HCT116 (cell line): ENCODE measurements around the gene GPLD1. TPM values are rescaled to one million over a fixed set of nuclear protein-coding genes. Genes with fewer than 3 reads are reported as not detected.

ENCODE experiments used
- ATAC-seq: fragments of 200-7000 bp; cut with Tn5 transposase; 2 replicates; pipeline ENCODE4 v1.9.1; 2020; ENCODE audit warnings: mild to moderate bottlenecking, moderate library complexity
- BruUV-seq: library from RNA; stranded (reverse); fragments of 400-500 nt; replicated peaks from 2 replicates; lab custom pipeline; 2021; lab: Mats Ljungman, UMichigan
- CTCF ChIA-PET: fragments of 300-600 bp; sonication (Branson Sonifier 250); formaldehyde crosslinking; loops from one replicate; lab custom pipeline; 2021; ENCODE audit warnings: antibody characterized with exemption; lab: Charles Lee
- POLR2A ChIA-PET: fragments of 300-600, 350-600 bp; sonication (Branson Sonifier 250); formaldehyde crosslinking; loops from one replicate; lab custom pipeline; 2021; ENCODE audit warnings: antibody characterized with exemption; lab: Charles Lee
- RAD21 ChIA-PET, 2 experiments: fragments of 300-600 bp; sonication (Branson Sonifier 250); formaldehyde crosslinking; loops; one replicate each; lab custom pipeline; 2023; ENCODE audit warnings: low total read pairs in 2 of 2; ENCODE audit not compliant: uncharacterized antibody in 2 of 2, unreplicated experiment in 2 of 2, low non-redundant PET in 1 of 2; lab: Charles Lee
- DNase-seq: peaks from one replicate; pipeline ENCODE4 v3.0.0-alpha.2; 2010; ENCODE audit warnings: low read depth, low spot score
- H2AFZ ChIP-seq: fragments of 200-600 bp; shearing (Covaris generic), sonication (generic); 2 replicates; pipeline ENCODE4 v1.6.1; 2017; ENCODE audit warnings: low read depth, mixed run types, mixed read lengths, antibody characterized with exemption, low read length; ENCODE audit not compliant: poor library complexity, severe bottlenecking
- H3K27ac ChIP-seq: 2 replicates; pipeline ENCODE4 v1.5.1; 2012; ENCODE audit warnings: low read depth, low read length
- H3K27me3 ChIP-seq: fragments of 200-600 bp; sonication (generic); 2 replicates; pipeline ENCODE4 v1.6.1; 2016; ENCODE audit warnings: mixed run types, low read length, mixed read lengths; ENCODE audit not compliant: insufficient read depth
- H3K36me3 ChIP-seq, 2 experiments: fragments of 200-500 bp in 1 of 2; fragments of 200-600 bp in 1 of 2; sonication (Bioruptor generic) in 1 of 2; sonication (generic) in 1 of 2; 2 replicates each; pipeline versions ENCODE4 v1.5.1 to v1.6.1; 2014 to 2016; ENCODE audit warnings: low read length in 2 of 2, inconsistent platforms in 1 of 2, mixed read lengths in 1 of 2, mixed run types in 1 of 2; ENCODE audit not compliant: insufficient read depth in 2 of 2, control insufficient read depth in 1 of 2
- H3K4me1 ChIP-seq, 2 experiments: fragments of 200-600 bp in 1 of 2; sonication (generic) in 1 of 2; 2 replicates each; pipeline versions ENCODE4 v1.5.1 to v1.6.1; 2012 to 2017; ENCODE audit warnings: low read length in 2 of 2, inconsistent platforms in 1 of 2, mild to moderate bottlenecking in 1 of 2, mixed read lengths in 1 of 2, mixed run types in 1 of 2, moderate library complexity in 1 of 2; ENCODE audit not compliant: insufficient read depth in 2 of 2, control insufficient read depth in 1 of 2
- H3K4me2 ChIP-seq: fragments of 200-600 bp; sonication (generic); 2 replicates; pipeline ENCODE4 v1.6.1; 2017; ENCODE audit warnings: mixed run types, low read length, mixed read lengths
- H3K4me3 ChIP-seq, 2 experiments: fragments of 200-600 bp in 1 of 2; sonication (generic) in 1 of 2; replicated peaks in 1 of 2; 2 replicates each; pipeline ENCODE4 v1.5.1; 2011 to 2016; ENCODE audit warnings: low read length in 2 of 2, control low read depth in 1 of 2, low read depth in 1 of 2, mild to moderate bottlenecking in 1 of 2, mixed read lengths in 1 of 2, mixed run types in 1 of 2
- H3K79me2 ChIP-seq: fragments of 200-600 bp; sonication (generic); 2 replicates; pipeline ENCODE4 v1.6.1; 2017; ENCODE audit warnings: mild to moderate bottlenecking, mixed run types, low read length, moderate library complexity, mixed read lengths; ENCODE audit not compliant: insufficient read depth
- H3K9ac ChIP-seq: fragments of 200-600 bp; sonication (generic); 2 replicates; pipeline ENCODE4 v1.6.1; 2016; ENCODE audit warnings: low read length, mixed read lengths
- H3K9me2 ChIP-seq: fragments of 200-600 bp; sonication (generic), shearing (Covaris generic); 2 replicates; pipeline ENCODE4 v1.6.1; 2017; ENCODE audit warnings: mixed run types, mild to moderate bottlenecking, moderate library complexity; ENCODE audit not compliant: insufficient read depth
- H3K9me3 ChIP-seq, 2 experiments: fragments of 200-500 bp in 1 of 2; fragments of 200-600 bp in 1 of 2; sonication (Bioruptor generic) in 1 of 2; sonication (generic) in 1 of 2; 2 replicates each; pipeline ENCODE4 v1.6.1; 2014 to 2017; ENCODE audit warnings: low read length in 2 of 2, mixed read lengths in 2 of 2, inconsistent platforms in 1 of 2, low read depth in 1 of 2, mild to moderate bottlenecking in 1 of 2, mixed run types in 1 of 2, moderate library complexity in 1 of 2; ENCODE audit not compliant: control insufficient read depth in 1 of 2, insufficient read depth in 1 of 2
- H4K20me1 ChIP-seq: fragments of 200-600 bp; sonication (generic), shearing (Covaris generic); 2 replicates; pipeline ENCODE4 v1.6.1; 2017; ENCODE audit warnings: mixed run types, mild to moderate bottlenecking, moderate library complexity; ENCODE audit not compliant: insufficient read depth
- EZH2 ChIP-seq: fragments of 200-600 bp; sonication (generic); IDR thresholded peaks from 2 replicates; pipeline ENCODE4 v1.6.1; 2017; ENCODE audit warnings: antibody characterized with exemption, mixed run types
- POLR2A ChIP-seq: IDR thresholded peaks from 2 replicates; pipeline ENCODE4 v1.7.0; 2011; ENCODE audit warnings: borderline replicate concordance; ENCODE audit not compliant: insufficient read depth, insufficient read length; ENCODE audit errors: extremely low read depth
- RAD21 ChIP-seq: IDR thresholded peaks from 2 replicates; pipeline ENCODE4 v1.6.1; 2012; ENCODE audit warnings: low read depth, mild to moderate bottlenecking
- SRF ChIP-seq: IDR thresholded peaks from 2 replicates; pipeline ENCODE4 v1.6.1; 2012; ENCODE audit warnings: low read depth
- TCF7L2 ChIP-seq: IDR thresholded peaks from 2 replicates; pipeline ENCODE4 v1.7.0; 2011; ENCODE audit warnings: borderline replicate concordance, inconsistent platforms; ENCODE audit not compliant: insufficient read depth, insufficient read length; ENCODE audit errors: extremely low read depth
- intact Hi-C: fragments of 100-400 bp; cut with micrococcal nuclease; formaldehyde crosslinking; loops from 2 replicates; pipeline ENCODE4 v1.10.0; 2022
- total RNA-seq: library from RNA; stranded (reverse); gene quantifications from one replicate; pipeline ENCODE4 v1.2.1, GENCODE V29; 2021; ENCODE audit not compliant: unreplicated experiment
- TF ChIP-seq, protein P1 (sequence below): IDR thresholded peaks from 2 replicates; pipeline ENCODE4 v1.6.1; 2012
- TF ChIP-seq, protein P2 (sequence below): IDR thresholded peaks from 2 replicates; pipeline ENCODE4 v1.6.1; 2011; ENCODE audit warnings: mild to moderate bottlenecking, low read length, moderate library complexity; ENCODE audit not compliant: insufficient replicate concordance; ENCODE audit errors: extremely low read depth

Gene GPLD1
- total RNA-seq, 1 experiment from 2014 or later: 2.1 TPM

DNA sequence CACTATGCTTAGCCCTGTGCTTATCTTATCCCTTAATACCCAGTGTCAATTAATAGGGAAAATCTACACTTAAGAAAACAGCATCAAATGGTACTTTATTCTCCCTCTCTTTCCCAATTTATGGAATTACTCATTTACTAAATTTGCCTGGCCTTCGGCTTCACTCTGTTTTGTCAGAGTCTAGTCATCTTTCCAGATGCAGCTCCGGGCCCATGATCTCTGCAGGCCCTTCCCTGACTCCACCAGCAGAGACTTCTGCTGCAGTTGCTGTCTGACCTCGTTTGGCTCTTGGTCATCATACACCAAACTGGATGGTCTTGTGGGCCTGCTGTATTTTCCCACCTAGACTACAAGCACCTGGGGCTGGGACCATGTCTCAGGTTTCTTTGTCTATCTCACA, 59.3 kb downstream of the GPLD1 start:
- Histone ChIP-seq H2AFZ (no peak overlapping the region), H3K36me3 (peaks cover 5% of the 10 kb centered on the region in 2 experiments; a peak in 3 of 4 replicates), H3K9me3 (no peaks in the 10 kb centered on the region), H3K9ac (no peak overlapping the region), H3K9me2 (no peaks in the 10 kb centered on the region), H3K4me1 (peaks cover 0 to 7% of the 10 kb centered on the region in 2 experiments; a peak in 2 of 4 replicates), H3K4me3 (no peak overlapping the region), H3K27me3 (no peaks in the 10 kb centered on the region), H3K27ac (no peak overlapping the region), H3K4me2 (no peak overlapping the region), H3K79me2 (no peaks in the 10 kb centered on the region), H4K20me1 (no peaks in the 10 kb centered on the region)
- no TSS peak for BruUV-seq
- RAD21 ChIA-PET: no interaction called here
- CTCF ChIA-PET: interaction anchor here (1.0 to 1.1 kb wide), 2 partner anchors 91 to 793 kb away, joined by 3 read pairs; no protein-coding TSS in a partner anchor
- TF ChIP-seq EZH2 (no peak), POLR2A (no peak), SRF (no peak), RAD21 (no peak), TCF7L2 (no peak)
- TF ChIP-seq, protein P1, sequence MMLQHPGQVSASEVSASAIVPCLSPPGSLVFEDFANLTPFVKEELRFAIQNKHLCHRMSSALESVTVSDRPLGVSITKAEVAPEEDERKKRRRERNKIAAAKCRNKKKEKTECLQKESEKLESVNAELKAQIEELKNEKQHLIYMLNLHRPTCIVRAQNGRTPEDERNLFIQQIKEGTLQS: no peak
- TF ChIP-seq, protein P2, sequence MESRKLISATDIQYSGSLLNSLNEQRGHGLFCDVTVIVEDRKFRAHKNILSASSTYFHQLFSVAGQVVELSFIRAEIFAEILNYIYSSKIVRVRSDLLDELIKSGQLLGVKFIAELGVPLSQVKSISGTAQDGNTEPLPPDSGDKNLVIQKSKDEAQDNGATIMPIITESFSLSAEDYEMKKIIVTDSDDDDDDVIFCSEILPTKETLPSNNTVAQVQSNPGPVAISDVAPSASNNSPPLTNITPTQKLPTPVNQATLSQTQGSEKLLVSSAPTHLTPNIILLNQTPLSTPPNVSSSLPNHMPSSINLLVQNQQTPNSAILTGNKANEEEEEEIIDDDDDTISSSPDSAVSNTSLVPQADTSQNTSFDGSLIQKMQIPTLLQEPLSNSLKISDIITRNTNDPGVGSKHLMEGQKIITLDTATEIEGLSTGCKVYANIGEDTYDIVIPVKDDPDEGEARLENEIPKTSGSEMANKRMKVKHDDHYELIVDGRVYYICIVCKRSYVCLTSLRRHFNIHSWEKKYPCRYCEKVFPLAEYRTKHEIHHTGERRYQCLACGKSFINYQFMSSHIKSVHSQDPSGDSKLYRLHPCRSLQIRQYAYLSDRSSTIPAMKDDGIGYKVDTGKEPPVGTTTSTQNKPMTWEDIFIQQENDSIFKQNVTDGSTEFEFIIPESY: no peak
- intact Hi-C loops: loop anchor here (5.0 kb wide), 1 partner anchor 337 kb away; no protein-coding TSS in a partner anchor
- no peak for ATAC-seq
- POLR2A ChIA-PET: no interaction called here
- DNase-seq: no peak
